H54 (cell line): ENCODE data around the gene EXOSC7.
"Not testable (repeated sequence)": the region's sequence is repeated elsewhere in the genome, so short reads cannot be mapped to it uniquely, and the experiment has no call there.

Experiments
- DNase-seq: peaks from one replicate; pipeline ENCODE4 v3.0.0; 2011; ENCODE audit warnings: low spot score, mixed read lengths; ENCODE audit not compliant: insufficient read length
- FAIRE-seq: peaks from 3 replicates; lab custom pipeline; 2011; peaks lifted over from hg19 to GRCh38; lab: Jason Lieb, UNC
- POLR2A ChIP-seq: IDR thresholded peaks from 2 replicates; pipeline ENCODE4 v1.6.1; 2011; ENCODE audit warnings: low read depth, mild to moderate bottlenecking, low read length

Gene EXOSC7

DNA sequence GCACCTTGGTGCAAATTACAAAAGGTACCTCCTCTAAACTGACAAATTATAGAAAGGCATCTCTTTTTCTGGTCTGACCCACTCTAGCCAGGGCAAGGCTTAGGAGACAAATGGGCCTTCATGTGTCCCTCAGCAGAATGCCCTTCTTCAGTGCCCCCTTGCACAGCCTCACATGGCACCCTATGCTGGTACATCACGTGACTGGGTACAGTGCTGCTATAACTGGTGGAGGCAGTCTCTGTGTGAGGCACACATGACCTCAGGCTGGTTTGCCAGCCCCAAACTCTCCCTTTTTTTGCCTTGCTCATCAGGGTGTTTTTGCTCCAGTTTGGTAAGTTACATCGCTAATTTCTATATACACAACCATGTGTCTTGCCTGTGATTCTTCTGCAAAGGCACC lies 53.2 kb downstream of the EXOSC7 start:
- TF ChIP-seq POLR2A: no peak
- no peak for FAIRE-seq
- DNase-seq: no peak

DNA sequence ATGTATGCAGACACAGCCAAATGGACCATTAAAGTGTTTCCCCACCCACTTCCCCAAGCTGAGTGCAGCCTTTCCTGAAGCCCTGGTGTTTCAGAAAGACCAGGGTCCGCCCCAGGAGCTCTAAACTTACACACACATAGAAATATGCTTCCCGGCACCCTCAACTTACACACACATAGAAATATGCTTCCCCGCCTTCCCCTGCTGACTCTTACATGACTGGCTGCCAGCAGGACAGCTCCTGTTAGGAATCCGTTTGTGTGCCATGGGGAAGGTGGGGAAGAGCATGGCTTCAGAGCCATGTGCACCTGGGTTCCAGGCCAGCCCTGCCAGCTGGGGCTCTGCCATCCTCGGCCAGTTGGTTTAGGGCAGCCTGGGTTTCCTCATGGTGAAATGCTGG lies 53.6 kb downstream of the EXOSC7 start:
- DNase-seq: no peak

DNA sequence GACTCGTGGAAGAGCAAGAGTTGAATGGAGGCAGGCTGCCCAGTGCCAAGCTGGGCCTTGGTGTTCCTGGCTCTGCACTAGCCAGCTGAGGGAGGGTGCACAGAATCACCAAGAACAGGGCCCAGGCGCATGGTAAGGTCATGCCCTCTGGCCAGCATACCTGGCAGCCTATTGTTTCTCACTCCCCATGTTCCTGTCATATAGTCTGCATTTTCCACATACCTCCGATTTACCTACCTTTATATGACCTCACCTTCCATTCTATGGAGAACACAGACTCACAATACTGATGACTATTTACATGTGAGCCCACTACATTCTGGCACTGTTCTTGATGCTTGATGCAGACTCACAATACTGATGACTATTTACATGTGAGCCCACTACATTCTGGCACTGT lies 55.5 kb downstream of the EXOSC7 start:
- no peak for TF ChIP-seq POLR2A
- DNase-seq: no peak
- no peak for FAIRE-seq

More for the DNA sequence above, 53.6 kb downstream of the EXOSC7 start:
- TF ChIP-seq POLR2A: no peak
- FAIRE-seq: no peak

DNA sequence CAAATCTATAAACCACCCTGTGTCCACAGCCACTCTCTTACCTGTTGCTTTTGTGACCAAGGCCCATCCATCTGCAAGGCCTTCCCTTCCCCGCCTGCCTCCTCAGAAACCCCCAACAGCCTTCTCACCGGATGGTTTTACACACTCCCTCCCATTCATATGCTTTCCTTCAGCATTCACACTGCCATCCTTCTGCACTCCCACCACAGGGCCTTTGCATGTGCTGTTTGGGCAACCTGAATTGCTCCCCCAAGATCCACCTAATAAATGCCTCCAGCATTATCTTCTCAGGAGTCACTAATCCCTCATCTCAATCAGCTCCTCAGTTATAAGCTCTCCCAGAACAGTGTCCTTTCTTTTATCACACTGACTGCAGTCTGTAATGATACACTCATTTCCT lies 56.1 kb downstream of the EXOSC7 start:
- TF ChIP-seq POLR2A: no peak
- FAIRE-seq: no peak

DNA sequence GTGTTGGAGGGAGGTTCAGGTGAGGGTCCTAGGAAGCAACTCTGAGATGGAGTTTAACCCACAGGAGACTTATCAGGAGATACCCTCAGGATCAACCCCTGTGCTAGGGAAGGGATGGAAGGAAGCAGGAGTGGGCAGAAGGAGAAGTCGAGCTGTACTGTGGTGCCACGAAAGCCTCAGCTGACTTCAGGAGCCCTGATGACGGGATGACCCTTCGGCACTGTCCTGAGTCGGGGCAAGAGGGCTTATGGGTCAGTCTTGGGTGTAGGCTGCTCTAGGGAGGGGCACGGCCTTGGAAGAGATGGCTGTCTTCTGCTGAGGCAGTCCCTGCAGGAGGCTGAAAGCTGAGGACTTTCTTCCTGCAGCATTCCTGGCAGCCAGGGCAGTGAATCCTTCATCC lies 57.7 kb downstream of the EXOSC7 start:
- TF ChIP-seq POLR2A: no peak
- no peak for FAIRE-seq
- DNase-seq: no peak

More for the DNA sequence above, 56.1 kb downstream of the EXOSC7 start:
- no peak for DNase-seq

DNA sequence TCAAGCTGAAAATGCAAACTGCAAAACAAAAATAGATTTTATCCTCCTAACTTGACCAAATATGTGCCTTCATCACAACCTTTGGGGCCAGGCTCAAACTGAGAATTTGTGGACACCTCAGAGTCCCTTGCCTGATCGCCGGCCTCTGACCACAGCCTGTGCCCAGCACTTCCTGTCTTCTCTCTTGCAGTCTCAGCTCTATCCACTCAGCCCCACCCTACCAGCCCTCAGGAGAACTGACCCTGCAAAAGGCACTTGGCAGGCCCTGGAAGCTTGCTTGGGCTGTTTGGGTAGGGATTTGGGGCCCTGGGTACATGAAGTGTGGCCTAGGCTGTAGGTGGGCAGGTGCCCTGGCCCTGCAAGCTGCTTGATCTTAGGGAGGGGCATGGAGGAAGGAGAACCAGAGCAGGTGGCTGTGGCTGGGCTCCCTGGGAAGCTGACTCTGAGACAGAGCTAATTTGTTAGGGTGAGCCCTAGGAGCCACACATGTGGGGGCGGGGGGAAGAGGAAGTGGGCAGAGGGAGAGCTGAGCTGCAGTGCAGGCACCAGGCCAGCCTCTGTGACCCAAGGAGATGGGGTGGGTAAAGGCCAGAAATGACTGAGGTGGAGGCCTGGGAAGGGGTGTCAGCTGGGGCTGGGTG lies 58.7 kb downstream of the EXOSC7 start:
- FAIRE-seq: no peak
- TF ChIP-seq POLR2A: no peak
- DNase-seq: no peak

DNA sequence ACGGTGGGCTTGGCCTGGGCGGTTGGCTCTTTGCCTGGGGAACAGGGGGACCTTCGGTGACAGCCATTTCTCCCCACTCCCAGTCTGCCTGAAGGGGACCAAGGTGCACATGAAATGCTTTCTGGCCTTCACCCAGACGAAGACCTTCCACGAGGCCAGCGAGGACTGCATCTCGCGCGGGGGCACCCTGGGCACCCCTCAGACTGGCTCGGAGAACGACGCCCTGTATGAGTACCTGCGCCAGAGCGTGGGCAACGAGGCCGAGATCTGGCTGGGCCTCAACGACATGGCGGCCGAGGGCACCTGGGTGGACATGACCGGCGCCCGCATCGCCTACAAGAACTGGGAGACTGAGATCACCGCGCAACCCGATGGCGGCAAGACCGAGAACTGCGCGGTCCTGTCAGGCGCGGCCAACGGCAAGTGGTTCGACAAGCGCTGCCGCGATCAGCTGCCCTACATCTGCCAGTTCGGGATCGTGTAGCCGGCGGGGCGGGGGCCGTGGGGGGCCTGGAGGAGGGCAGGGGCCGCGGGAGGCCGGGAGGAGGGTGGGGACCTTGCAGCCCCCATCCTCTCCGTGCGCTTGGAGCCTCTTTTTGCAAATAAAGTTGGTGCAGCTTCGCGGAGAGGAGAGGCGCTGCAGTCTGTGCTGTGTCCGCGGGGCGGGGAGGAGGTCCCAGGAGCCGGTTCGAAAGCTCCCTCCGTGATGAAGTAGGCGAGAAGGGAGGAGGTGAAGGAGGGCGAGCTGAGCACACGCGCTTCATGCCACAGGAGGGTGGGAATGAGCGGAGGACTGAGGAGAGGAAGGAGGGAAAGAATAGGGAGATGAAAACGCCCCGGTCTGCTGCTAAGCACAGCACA lies 59.6 kb downstream of the EXOSC7 start:
- no peak for DNase-seq
- no peak for TF ChIP-seq POLR2A

DNA sequence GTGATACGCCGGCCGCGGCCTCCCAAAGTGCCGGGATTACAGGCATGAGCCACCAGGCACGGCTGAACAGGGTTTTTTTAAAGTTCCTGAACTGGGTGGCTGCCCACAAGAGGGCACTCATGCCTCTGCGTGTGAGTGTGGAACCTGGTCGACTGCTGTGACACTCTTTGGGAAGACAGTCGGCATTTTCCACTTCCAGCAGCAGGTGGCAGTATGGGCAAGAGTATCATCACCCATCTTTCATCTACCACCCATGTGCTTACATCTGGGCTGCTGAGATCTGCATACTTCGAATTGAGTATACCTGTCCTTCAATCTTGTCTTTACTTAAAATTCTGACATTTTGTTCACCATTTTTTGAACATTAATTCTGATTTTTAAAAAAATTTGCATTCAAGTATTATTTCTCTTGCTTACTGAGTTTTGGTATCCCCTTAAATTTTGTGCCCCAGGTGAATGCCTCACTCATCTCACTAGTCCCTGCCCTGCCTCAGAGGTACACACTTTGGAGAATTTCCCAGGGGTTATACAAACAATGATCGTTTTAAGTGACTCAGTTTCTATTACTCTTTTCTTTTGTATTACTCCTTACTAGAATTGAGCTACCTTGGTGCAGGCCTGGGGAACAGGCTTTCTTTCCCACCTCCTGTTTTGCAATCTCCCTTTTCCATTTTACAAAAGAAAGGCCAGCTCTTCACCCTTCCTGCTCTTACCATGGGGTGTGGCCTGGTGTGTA lies 61.8 kb downstream of the EXOSC7 start:
- peak; percentile 89 for FAIRE-seq
- peak; percentile 80 for DNase-seq
- no peak for TF ChIP-seq POLR2A

More for the DNA sequence above, 59.6 kb downstream of the EXOSC7 start:
- FAIRE-seq: no peak

DNA sequence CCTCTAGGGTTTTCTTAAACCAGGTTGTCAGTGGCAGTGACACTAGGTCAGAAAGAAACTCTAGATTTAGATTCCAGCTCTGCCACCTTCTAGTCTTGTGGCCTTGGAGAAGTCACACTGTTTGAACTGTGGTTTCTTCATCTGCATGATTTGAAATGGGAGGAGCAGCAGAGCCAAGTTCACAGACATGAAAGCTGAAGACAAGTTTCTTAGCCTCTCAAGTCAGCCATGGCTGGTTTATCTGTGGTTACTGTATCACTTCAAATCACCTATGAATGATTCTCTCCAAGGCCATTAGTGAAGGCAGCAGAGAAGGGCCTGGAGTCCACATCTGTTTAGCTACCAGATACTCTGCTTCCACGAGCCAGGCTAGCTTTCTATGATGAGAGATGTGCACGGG lies 65.6 kb downstream of the EXOSC7 start:
- no peak for TF ChIP-seq POLR2A
- DNase-seq (no peak), FAIRE-seq (no peak)

DNA sequence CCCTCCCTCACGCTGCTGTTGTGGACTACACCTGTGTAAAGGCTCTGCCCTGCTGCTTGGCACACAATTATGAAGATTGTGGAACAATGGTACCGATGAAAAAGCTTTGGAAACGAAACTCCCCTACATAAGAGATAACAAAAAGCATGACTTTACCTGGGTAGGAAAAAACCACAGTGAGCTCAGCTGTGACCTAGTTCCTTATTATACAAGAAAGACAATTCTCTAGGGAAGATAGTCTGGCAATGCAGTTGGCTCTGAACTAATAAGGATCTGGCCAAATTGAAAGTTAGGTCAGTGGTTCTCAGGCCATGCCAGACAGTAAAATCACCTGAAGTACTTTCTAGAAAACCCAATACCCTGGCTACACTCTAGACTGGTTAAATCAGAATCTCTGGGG lies 66.1 kb downstream of the EXOSC7 start:
- DNase-seq: no peak
- TF ChIP-seq POLR2A: no peak
- FAIRE-seq: no peak

DNA sequence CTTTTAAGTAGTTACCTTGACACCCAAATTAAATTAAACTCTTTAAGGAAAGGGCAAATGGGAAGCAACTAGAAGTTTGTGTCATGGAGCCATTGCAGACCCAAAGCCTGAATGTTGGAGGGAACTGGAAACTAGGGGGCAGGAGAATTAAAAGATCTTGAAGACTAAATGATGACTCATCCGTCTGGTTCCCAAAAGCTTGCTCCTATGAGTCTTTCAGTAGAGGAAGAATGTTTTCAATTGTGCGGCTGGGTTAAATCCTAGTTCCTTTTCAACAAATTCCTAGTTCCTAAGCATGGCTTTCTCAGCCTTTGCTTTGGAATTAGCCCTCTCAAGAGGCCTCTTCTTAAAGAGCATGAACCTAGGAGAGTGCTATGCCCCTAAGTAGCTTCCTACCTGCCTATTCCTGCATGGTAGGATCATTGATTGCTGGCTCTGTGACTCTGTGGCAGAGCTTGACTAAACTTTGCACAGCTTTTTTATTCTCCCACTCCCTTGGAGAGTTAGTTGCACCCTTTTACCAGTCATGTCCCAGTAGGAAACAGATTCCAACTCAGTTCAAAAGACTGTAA lies 67.8 kb downstream of the EXOSC7 start:
- DNase-seq (peak; percentile 42), FAIRE-seq (peak; percentile 81)
- TF ChIP-seq POLR2A: no peak

DNA sequence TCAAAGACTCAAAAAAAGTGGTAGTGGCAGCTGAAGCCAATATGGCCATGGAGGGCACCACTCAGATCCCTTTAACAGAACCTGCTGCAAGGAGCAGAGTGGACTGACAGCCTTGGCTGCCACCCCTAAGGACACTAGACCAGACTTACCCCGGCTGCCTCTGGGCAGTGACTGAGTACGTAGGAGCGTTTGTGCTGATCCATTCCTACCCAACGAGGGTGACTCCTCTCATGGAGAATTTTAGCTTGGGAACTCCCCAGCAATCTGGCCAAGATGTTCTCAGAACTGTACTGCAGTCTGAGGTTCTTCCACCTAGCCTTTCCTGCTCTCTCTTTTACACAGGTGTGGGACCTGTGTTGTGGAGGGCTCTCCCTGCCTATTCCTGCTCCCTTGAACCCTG lies 72.2 kb downstream of the EXOSC7 start:
- FAIRE-seq (no peak), DNase-seq (no peak)
- no peak for TF ChIP-seq POLR2A

DNA sequence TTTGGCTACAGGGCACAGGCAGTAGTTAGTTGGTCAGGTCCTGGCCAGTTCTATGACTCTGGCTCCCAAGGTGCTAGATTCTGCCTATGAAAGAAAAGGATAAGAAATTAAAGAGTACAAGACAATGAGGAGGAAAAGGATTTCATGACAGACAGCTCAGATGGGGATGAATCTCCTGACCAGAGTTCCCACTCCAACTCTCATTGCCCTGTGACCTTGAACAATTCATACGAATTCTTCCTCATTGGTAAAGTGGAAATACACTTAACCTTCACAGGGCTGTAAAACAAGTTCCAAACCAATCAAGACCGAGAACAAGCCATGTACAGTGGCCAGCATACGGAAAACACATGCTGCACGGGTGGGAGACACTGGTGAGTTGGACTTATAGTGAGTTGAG lies 73.8 kb downstream of the EXOSC7 start:
- FAIRE-seq (no peak), DNase-seq (no peak)
- no peak for TF ChIP-seq POLR2A

DNA sequence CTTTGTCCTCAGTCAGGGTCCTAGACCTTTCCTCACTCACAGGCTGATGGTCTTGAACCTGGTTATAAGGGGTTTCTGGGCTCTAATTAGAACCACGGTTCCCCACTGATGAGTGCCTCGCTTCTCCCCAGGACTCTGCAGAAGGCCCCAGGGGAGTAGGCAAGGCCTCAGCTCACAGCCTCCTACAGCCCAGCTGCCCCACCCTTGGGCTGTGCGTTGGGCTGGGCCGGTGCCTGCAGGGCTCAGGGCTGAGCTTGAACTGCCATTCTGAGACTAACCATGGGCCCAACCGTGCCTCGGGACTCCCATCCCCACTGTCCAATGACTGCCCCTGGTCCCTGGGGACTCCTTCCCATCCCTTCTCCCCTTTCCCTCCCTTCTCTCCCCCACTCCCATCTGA lies 75.6 kb downstream of the EXOSC7 start:
- DNase-seq (no peak), FAIRE-seq (no peak)
- TF ChIP-seq POLR2A: no peak

DNA sequence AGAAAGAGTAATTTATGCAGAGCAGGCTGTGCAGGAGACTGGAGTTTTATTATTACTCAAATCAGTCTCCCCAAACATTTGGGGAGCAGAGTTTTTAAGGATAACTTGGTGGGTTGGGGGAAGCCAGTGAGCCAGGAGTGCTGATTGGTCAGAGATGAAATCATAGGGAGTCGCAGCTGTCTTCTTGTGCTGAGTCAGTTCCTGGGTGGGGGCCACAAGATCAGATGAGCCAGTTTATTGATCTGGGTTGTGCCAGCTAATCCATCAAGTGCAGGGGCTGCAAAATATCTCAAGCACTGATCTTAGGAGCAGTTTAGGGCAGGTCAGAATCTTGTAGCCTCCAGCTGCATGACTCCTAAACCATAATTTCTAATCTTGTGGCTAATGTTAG lies 77.8 kb downstream of the EXOSC7 start:
- not testable (repeated sequence) for FAIRE-seq, DNase-seq
